ENCODE data around the gene BICD1.

- TF ChIP-seq CTCF (IDR thresholded peaks at IDR 0.05; ENCODE audit: borderline replicate concordance, extremely low read depth, low read length, poor library complexity, severe bottlenecking) (no peak), EZH2 (IDR thresholded peaks at IDR 0.05; ENCODE audit: borderline replicate concordance, low read depth, low read length, severe bottlenecking) (no peak)
Observed at GRCh38 chr12:32413412-32413811, 306.8 kb downstream of the BICD1 start.

Data from DND-41 (cell line).